GM06990 (cell line): ENCODE measurements around the gene PKP3.
"Not testable (repeated sequence)": the region's sequence is repeated elsewhere in the genome, so short reads cannot be mapped to it uniquely, and the experiment has no call there.

Source experiments
- DNase-seq: peaks from one replicate; pipeline ENCODE4 v3.0.0-alpha.2; 2011; ENCODE audit not compliant: insufficient read length; ENCODE audit errors: extremely low read depth
- H3K27me3 ChIP-seq: replicated peaks from 2 replicates; pipeline ENCODE4 v1.6.0; 2011; ENCODE audit warnings: low read length; ENCODE audit not compliant: control insufficient read depth, insufficient read depth
- H3K36me3 ChIP-seq: 2 replicates; pipeline ENCODE4 v1.5.1; 2011; ENCODE audit warnings: low read length; ENCODE audit not compliant: control insufficient read depth, insufficient read depth
- H3K4me3 ChIP-seq: replicated peaks from 2 replicates; pipeline ENCODE4 v1.5.1; 2011; ENCODE audit warnings: low read depth, mild to moderate bottlenecking, control low read depth, low read length
- TF ChIP-seq, protein P1 (sequence below): IDR thresholded peaks from 2 replicates; pipeline ENCODE4 v1.5.1; 2011; ENCODE audit warnings: low read length, control low read depth, mild to moderate bottlenecking, inconsistent platforms; ENCODE audit not compliant: insufficient read depth, poor library complexity, severe bottlenecking

PKP3 gene

GRCh38 chr11:385594-386351 is 8.2 kb upstream of the PKP3 start:
- no peak for DNase-seq
- Histone ChIP-seq H3K36me3 (no peaks in the 10 kb centered on the region), H3K27me3 (no peaks in the 10 kb centered on the region; the same call in 1 of the 2 replicates), H3K4me3 (no peak overlapping the region)
- TF ChIP-seq, protein P1, sequence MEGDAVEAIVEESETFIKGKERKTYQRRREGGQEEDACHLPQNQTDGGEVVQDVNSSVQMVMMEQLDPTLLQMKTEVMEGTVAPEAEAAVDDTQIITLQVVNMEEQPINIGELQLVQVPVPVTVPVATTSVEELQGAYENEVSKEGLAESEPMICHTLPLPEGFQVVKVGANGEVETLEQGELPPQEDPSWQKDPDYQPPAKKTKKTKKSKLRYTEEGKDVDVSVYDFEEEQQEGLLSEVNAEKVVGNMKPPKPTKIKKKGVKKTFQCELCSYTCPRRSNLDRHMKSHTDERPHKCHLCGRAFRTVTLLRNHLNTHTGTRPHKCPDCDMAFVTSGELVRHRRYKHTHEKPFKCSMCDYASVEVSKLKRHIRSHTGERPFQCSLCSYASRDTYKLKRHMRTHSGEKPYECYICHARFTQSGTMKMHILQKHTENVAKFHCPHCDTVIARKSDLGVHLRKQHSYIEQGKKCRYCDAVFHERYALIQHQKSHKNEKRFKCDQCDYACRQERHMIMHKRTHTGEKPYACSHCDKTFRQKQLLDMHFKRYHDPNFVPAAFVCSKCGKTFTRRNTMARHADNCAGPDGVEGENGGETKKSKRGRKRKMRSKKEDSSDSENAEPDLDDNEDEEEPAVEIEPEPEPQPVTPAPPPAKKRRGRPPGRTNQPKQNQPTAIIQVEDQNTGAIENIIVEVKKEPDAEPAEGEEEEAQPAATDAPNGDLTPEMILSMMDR: no peak

DNA sequence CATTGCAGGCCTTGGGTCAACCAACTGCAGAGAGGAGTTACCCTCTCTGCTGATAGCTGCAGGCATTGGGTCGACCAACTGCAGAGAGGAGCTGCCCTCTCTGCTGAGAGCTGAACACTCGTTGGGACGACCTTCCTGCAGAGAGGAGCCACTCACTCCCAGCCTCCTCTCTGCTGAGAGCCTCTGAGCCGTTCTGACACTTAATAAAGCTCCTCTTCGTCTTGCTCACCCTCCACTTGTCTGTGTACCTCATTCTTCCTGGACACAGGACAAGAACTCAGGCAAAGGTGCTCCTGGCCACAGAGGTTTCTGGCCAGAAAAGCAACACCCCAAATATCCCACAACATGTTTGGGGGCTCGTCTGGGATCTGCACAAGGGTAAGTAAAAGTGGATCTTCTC is 7.5 kb upstream of the PKP3 start:
- no peaks in the 10 kb centered on the region for H3K36me3 ChIP-seq
- TF ChIP-seq, protein P1: no peak
- H3K4me3 ChIP-seq: no peak overlapping the region
- DNase-seq: no peak
- no peaks in the 10 kb centered on the region; the same call in 1 of the 2 replicates for H3K27me3 ChIP-seq

DNA sequence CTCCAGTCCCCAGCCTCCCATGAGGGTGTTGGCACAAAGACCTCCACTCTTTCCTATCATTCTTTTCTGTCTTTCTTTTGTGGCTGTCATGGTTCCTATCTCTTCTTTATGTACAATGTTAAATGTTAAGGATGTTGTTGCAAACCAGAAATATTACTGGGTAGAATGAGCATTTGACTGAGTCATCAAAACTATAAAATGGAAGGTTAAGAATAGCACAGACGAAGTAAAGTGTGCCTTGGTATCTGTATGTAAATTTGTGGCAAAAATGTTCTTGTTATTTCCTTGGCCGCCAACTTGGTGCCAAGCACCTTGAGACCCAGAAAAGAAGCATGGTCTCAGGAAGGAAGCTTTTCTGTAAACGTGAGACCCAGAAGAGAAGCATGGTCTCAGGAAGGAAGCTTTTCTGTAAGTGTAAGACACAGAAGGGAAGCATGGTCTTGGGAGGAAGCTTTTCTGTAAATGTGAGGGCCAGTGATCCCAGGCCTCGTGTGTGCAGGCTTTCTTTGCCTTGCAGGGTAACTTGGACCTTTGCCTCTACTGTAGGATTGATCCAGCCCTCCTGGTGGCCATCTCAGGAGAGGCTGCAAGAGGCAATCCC is 6.7 kb upstream of the PKP3 start:
- H3K36me3 ChIP-seq: no peaks in the 10 kb centered on the region
- no peak for DNase-seq
- H3K4me3 ChIP-seq: no peak overlapping the region
- TF ChIP-seq, protein P1: no peak
- H3K27me3 ChIP-seq: no peaks in the 10 kb centered on the region; the same call in 1 of the 2 replicates

DNA sequence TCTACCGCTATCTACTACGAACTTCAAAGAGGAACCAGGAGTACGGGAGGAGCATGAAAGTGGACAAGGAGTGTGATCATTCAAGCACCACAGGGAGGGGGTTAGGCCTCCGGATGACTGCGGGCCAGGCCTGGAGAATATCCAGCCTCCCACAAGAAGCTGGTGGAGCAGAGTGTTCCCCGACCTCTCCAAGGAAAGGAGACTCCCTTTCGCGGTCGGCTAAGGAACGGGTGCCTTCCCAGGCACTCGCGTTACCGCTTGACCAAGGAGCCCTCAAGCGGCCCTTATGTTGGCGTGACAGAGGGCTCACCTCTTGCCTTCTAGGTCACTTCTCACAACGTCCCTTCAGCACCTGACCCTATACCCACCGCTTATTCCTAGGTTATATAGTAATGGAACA is 4.6 kb upstream of the PKP3 start:
- not testable (repeated sequence) for H3K36me3 ChIP-seq, H3K27me3 ChIP-seq, H3K4me3 ChIP-seq, DNase-seq

- H3K4me3 ChIP-seq: no peak overlapping the region
- TF ChIP-seq, protein P1: no peak
- no peaks in the 10 kb centered on the region for H3K36me3 ChIP-seq
- no peak for DNase-seq
- no peaks in the 10 kb centered on the region for H3K27me3 ChIP-seq
These were observed 3.8 kb upstream of the PKP3 start for GRCh38 chr11:390175-390574.

DNA sequence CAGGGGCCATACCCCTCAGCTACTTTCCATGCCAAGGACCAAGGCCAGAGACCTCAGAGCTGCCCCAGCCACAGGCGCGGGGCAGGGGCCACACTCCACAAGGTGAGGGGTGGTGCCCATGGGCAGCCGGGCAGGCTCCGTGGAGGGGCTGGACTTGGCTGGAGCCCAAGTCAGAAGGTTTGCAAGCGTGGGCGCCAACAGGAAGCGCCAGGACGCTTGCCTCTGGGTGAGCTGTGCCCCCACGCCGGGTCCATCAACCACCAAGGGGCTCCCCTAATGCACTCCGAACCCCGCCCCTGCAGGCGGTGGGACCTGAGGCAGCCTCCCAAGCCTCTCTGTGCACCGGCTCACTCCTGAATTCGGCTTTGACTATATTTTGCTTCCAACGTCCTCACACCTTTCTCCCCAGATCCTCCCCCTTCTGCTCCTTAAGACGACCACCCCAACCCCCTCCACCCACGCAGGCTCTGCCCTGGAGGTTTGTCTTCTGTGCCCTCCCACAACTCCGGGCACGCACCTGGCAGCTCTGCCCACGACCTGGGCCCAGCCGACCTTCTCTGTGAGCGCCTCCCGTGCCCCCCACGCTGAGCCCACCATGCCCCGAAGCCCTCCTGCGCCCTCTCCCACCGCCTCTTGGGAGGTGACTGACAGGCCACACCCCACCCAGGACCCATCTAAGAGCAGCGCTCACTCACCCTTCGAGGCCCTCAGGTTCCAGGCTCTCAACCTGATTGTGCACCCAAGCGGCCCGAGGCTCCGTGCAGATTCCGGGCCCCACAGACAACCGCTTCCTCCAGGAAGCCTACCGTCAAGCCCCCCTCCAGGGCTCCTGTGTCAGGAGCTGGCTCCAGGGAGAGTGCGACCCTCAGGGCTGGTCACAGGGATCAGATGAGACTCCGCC is 2.6 kb upstream of the PKP3 start:
- Histone ChIP-seq H3K4me3 (no peak overlapping the region), H3K36me3 (no peaks in the 10 kb centered on the region), H3K27me3 (no peaks in the 10 kb centered on the region)
- TF ChIP-seq, protein P1: no peak
- DNase-seq: no peak
